Measurements from ENCODE around the gene NAA80. TPM values are rescaled to one million over a fixed set of nuclear protein-coding genes. Genes with fewer than 3 reads are reported as not detected.

Gene NAA80
- total and polyA plus RNA-seq, 2 donors (not counting 3 experiments of a cell fraction or from before 2014, with no cell fraction given), result 9.0 to 13.1 TPM

DNA sequence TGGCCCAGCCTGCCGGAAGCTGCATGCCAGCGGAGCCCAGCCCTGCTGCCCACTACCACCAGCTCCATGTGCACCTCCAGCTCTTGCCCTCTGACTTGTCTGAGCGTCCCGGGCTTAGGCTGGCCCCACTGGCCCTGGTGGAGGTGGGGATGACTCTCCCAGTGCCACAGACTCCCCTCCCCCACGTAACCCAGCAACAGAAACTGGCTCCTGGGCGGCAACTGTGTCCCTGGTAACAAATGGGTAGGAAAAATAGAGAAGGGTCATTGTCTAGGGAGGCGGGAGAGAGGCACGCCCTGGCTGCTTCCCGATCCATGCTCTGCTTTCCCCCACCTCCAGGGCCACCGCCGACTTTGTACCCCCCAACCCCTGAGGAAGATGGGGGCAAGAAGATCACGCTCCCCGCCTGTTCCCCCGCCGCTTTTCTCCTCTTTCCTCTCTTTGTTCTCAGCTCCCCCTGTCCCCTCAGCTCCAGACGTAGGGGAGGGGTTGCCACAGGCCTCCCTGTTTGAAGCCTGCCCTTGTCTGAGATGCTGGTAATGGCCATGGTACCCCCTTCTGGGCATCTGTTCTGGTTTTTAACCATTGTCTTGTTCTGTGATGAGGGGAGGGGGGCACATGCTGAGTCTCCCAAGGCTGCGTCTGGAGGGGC, 41.0 kb downstream of the NAA80 start:
- no peak overlapping the region for H2AFZ ChIP-seq (ENCODE audit: low read depth, low read length)
- no peak overlapping the region for H3K9ac ChIP-seq (replicated peaks; ENCODE audit: extremely low read depth, insufficient read depth, low read length)
- H3K27ac ChIP-seq (ENCODE audit: insufficient read depth, low read depth, low read length), result peak overlapping the region; percentile 39
- FAIRE-seq, result no peak
- H3K4me2 ChIP-seq (ENCODE audit: insufficient read depth, low read length), result no peak overlapping the region
- no peaks in the 10 kb centered on the region for H3K27me3 ChIP-seq (ENCODE audit: control insufficient read depth in 2 of 2, insufficient read depth in 2 of 2, low read length in 2 of 2)
- ChIA-PET POLR2A (interaction anchor here (0.6 to 1.2 kb wide), 2 partner anchors 11 to 63 kb away, joined by 3 read pairs; no protein-coding TSS in a partner anchor), CTCF (interaction anchor here (2.5 to 8.6 kb wide), 5 partner anchors 10 to 65 kb away, joined by 12 to 98 read pairs (median 28); partner anchors contain the start of gene GNAT1)
- peaks cover 47% of the 10 kb centered on the region for H3K4me1 ChIP-seq (ENCODE audit: control insufficient read depth, extremely low read depth, insufficient read depth, low read length)
- H3K4me3 ChIP-seq (replicated peaks in 1 of 3; ENCODE audit: insufficient read depth in 1 of 3, low read depth in 1 of 3, low read length in 3 of 3), result no peak overlapping the region
- H4K20me1 ChIP-seq (replicated peaks; ENCODE audit: control insufficient read depth, extremely low read depth, insufficient read depth, low read length), result no peaks in the 10 kb centered on the region
- peaks cover 14 to 43% of the 10 kb centered on the region in 2 experiments for H3K36me3 ChIP-seq (ENCODE audit: control insufficient read depth in 2 of 2, extremely low read depth in 1 of 2, insufficient read depth in 2 of 2, low read length in 2 of 2)
- no peaks in the 10 kb centered on the region for H3K9me1 ChIP-seq (replicated peaks; ENCODE audit: control insufficient read depth, extremely low read depth, insufficient read depth, low read length)
- no peak for DNase-seq (ENCODE audit: low read depth, low spot score)
- peaks cover 29% of the 10 kb centered on the region for H3K79me2 ChIP-seq (ENCODE audit: control insufficient read depth, insufficient read depth, low read length)
- H3K9me3 ChIP-seq (replicated peaks; ENCODE audit: control insufficient read depth, insufficient read depth, low read length), result no peaks in the 10 kb centered on the region
- dilution Hi-C loops (cut with MboI; ENCODE audit: extremely low pct_ligation_motif_present, low sequenced_read_pairs), result no loop called here
- BruUV-seq (replicated peaks), result no TSS peak
- intact Hi-C loops (cut with micrococcal nuclease), result no loop called here
- TF ChIP-seq POLR2AphosphoS5 (IDR thresholded peaks at IDR 0.05; ENCODE audit: insufficient read depth, low read depth, low read length) (no peak), EZH2 (IDR thresholded peaks at IDR 0.05; ENCODE audit: borderline replicate concordance, low read depth, low read length, severe bottlenecking) (no peak)
- TF ChIP-seq, protein P1, sequence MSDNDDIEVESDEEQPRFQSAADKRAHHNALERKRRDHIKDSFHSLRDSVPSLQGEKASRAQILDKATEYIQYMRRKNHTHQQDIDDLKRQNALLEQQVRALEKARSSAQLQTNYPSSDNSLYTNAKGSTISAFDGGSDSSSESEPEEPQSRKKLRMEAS (IDR thresholded peaks at IDR 0.05; ENCODE audit: insufficient read depth, insufficient read length), result no peak
- TF ChIP-seq, protein P2, sequence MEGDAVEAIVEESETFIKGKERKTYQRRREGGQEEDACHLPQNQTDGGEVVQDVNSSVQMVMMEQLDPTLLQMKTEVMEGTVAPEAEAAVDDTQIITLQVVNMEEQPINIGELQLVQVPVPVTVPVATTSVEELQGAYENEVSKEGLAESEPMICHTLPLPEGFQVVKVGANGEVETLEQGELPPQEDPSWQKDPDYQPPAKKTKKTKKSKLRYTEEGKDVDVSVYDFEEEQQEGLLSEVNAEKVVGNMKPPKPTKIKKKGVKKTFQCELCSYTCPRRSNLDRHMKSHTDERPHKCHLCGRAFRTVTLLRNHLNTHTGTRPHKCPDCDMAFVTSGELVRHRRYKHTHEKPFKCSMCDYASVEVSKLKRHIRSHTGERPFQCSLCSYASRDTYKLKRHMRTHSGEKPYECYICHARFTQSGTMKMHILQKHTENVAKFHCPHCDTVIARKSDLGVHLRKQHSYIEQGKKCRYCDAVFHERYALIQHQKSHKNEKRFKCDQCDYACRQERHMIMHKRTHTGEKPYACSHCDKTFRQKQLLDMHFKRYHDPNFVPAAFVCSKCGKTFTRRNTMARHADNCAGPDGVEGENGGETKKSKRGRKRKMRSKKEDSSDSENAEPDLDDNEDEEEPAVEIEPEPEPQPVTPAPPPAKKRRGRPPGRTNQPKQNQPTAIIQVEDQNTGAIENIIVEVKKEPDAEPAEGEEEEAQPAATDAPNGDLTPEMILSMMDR (IDR thresholded peaks at IDR 0.05; ENCODE audit: extremely low read depth in 1 of 2, insufficient read depth in 1 of 2, low read depth in 1 of 2, low read length in 2 of 2), result no peak

All from endothelial cell of umbilical vein (primary cell).